HG03060 (cell line): ENCODE results near the gene SDR42E1.
"Not testable (repeated sequence)": the region's sequence is repeated elsewhere in the genome, so short reads cannot be mapped to it uniquely, and the experiment has no call there.

Experiments
- ATAC-seq: cut with Tn5 transposase; IDR thresholded peaks from one replicate; pipeline ENCODE4 v1.9.1; 2021; ENCODE audit warnings: low read depth, moderate number of reproducible peaks; ENCODE audit not compliant: unreplicated experiment

Gene SDR42E1

GRCh38 chr16:82007189-82007588, 4.1 kb downstream of the SDR42E1 start:
- no peak for ATAC-seq

- no peak for ATAC-seq
These were observed 5.2 kb downstream of the SDR42E1 start for GRCh38 chr16:82006036-82006435.

- ATAC-seq = no peak
These were observed 6.0 kb downstream of the SDR42E1 start for GRCh38 chr16:82005027-82005830.

- no peak for ATAC-seq
These were observed 6.7 kb downstream of the SDR42E1 start for GRCh38 chr16:82004601-82005000.

GRCh38 chr16:82002831-82003230, 8.4 kb downstream of the SDR42E1 start:
- no peak for ATAC-seq

GRCh38 chr16:81997738-81998137, 13.5 kb downstream of the SDR42E1 start:
- no peak for ATAC-seq

- no peak for ATAC-seq
These were observed 14.4 kb downstream of the SDR42E1 start for GRCh38 chr16:81996664-81997509.

- ATAC-seq = no peak
These were observed 15.6 kb downstream of the SDR42E1 start for GRCh38 chr16:81995651-81996050.

- no peak for ATAC-seq
These were observed 16.8 kb downstream of the SDR42E1 start for GRCh38 chr16:81994485-81994884.

- ATAC-seq = no peak
These were observed 18.4 kb downstream of the SDR42E1 start for GRCh38 chr16:81992859-81993258.

GRCh38 chr16:81987706-81988105, 23.6 kb downstream of the SDR42E1 start:
- ATAC-seq = no peak

GRCh38 chr16:81987121-81987520, 24.1 kb downstream of the SDR42E1 start:
- ATAC-seq = no peak

GRCh38 chr16:81977335-81977942, 33.8 kb downstream of the SDR42E1 start:
- ATAC-seq = not testable (repeated sequence)

GRCh38 chr16:81975637-81976036, 35.6 kb downstream of the SDR42E1 start:
- no peak for ATAC-seq

GRCh38 chr16:81973737-81974136, 37.5 kb downstream of the SDR42E1 start:
- no peak for ATAC-seq

- no peak for ATAC-seq
These were observed 39.4 kb downstream of the SDR42E1 start for GRCh38 chr16:81971853-81972252.

GRCh38 chr16:81967358-81967757, 43.9 kb downstream of the SDR42E1 start:
- ATAC-seq = no peak

GRCh38 chr16:81964808-81965207, 46.5 kb downstream of the SDR42E1 start:
- no peak for ATAC-seq

GRCh38 chr16:81956213-81956948, 54.9 kb downstream of the SDR42E1 start:
- no peak for ATAC-seq

GRCh38 chr16:81951564-81951963, 59.7 kb downstream of the SDR42E1 start:
- no peak for ATAC-seq

GRCh38 chr16:81946206-81946605, 65.1 kb downstream of the SDR42E1 start:
- no peak for ATAC-seq
